Stimulated activated CD4-positive, alpha-beta T cell treated with anti-CD3 and anti-CD28 coated beads, Interleukin-15, amount 100 ng/mL, for 24 hours (primary cell): Measurements from ENCODE around the gene LMAN2.
"Not testable (repeated sequence)": the region's sequence is repeated elsewhere in the genome, so short reads cannot be mapped to it uniquely, and the experiment has no call there.

Source experiments
- DNase-seq: peaks from one replicate; pipeline ENCODE4 v3.0.0-alpha.2; 2020

LMAN2 gene

DNA sequence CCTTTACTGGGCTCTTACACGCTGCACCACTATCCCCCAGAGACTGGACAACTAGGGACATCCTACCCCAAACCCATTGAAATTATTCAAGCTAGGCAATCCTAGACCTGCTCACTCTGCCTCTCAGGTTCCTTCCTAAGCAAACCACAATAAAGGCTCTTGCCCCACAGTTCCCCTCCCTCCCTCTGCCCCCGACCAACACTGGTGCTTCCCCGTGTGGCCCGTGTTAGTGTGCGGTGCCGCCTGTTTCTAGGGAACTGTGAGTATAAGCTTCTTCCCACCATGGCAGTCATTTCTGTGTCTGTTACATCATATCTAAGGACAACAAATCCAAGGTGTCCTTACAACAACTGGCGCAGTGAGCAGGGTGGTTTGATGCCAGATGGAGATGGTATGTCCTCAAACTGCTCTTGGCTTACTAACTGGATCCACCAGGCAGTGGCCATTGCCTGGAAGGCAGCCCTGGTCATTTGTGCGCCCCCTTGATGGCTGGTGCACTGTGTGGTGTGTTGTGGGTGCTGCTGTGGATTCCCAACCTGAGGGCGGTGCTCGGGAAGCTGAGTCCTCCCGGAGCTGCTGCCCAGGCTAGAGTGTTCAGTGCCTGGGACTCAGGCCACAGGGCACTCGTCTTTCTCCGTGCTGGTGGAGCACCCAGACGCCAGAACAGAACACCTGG lies 31.4 kb downstream of the LMAN2 start:
- no peak for DNase-seq

DNA sequence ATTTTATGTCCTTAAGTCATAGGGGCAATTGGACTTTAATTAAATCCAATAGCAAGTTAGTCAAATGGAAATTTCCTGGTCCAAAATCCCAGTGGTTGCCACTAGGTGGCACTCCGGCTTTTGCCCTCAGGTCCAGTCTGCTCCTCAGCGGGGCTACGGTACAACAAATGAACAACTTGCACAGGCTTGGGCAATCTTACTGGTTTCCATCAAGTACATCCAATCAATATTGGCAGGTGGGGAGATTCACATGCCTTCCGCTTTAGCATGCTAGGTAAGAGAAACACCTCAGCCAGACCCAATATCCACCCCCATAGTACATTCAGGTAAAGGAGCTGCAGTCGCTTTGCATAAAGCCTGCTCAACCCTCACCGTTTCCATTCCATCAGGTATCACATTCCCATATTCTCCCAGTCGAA lies 33.5 kb downstream of the LMAN2 start:
- DNase-seq, result peak; percentile 83

DNA sequence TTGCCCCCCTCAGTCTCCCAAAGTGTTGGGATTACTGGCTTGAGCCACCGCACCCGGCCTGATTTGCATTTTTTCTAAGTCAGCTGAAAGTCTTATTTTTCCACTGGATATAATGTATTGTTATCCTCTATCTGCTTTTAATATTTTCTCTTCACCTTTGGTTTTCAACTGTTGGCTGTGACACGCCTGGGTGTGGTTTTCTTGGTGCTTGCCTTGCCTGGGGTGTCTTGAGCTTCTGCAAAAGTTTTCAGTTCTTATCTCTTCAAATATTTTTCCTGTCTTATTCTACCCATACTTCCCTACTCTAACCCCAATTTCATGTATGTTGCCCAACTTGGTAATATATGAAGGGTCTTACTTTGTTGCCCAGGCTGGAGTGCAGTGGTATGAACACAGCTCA lies 35.5 kb downstream of the LMAN2 start:
- DNase-seq, result no peak

DNA sequence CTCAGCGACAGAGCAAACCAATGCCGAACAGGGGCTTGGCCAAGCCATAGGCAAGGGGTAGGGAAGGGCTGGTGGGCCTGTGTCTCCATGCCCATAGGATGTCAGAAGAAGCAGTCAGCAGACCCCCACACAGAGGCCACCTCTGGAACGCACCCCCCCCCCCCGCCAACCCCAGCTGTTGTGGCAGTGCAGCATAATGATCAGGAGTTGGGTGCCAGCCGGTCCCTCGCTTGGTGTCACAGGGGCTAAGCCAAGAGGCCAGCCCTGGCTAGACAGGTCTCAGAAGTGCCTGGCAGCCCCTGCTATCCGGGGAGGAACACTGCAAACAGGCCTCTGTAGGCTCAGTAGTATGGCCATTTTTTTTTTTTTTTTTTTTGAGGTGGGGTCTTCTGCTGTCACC lies 36.1 kb downstream of the LMAN2 start:
- no peak for DNase-seq

DNA sequence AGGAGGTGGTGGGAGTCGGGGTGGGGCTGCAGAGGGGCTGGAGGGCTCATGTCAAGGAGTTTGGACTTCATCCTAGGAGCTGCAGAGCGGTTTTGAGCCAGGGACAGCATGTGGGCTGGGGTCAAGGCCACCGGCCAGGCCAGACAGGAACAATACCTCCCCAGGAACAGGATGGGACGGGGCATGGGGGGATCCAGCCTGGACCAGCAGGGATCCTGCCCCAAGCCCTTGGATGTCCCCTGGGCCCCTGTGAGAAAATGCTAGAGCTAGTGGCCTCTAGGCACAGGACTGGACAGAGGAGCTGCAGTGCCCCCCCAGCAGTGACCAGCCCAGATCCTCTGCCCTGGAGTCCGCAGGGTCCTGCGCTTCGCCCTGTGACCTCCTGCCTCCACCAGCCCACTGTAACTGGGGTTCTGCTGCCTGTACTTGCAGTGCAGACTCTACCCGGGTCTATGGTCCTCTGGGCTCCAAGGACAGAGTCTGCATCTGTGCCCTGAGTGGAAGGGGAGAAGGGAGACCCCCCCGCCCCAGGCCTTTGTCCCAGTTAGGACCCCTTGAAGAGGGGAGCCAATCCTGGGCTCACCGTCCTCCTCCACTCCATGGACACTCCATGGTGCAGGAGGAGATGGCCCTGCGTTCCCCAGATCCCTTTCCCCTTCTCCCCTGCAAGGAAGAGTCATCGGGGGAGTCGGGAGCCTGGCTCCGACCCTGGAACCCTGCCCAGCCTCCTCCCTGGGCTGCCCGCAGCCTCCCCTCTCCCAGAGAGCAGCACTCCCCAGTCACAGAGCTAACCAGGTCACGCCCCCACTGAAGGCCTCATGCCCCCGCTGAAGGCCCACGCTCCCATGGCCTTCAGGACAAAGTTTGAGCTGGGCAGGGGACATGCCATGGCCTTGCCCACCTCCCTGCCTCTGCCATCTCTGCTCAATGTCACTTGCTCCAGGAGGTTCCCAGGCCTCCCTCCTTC lies 36.8 kb downstream of the LMAN2 start:
- no peak for DNase-seq

DNA sequence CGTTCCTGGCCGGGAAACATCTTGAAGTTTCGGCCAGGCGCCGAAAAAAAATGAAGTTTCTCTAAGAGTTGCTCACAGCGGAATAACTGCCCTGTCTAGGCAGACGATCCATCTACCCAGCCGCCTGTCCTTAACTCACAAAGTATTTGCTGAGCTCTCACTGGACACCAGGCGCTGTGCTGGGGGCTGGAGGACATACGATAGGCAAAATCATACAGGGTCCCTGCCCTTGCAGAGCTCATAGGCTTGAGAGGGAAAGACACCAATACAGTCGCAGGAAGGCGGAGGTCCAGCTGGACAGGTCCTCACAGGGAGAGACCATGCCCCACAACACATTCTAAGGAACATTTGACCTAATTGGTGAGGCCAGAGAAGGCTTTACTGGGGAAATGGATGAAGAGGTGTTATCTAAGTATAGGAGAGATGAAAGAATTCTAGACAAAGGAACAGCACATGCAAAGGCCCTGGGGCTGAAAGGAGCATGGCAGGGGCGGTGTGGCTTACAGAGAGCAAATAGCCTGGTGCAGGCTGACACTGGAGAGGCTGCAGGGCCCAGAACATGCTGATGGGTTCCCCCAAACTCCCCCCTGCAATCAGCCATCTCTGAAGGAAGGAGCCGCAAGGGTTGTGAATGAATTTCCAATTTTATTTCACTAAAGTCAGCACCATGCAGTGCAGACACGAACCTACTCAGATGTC lies 37.8 kb downstream of the LMAN2 start:
- no peak for DNase-seq

DNA sequence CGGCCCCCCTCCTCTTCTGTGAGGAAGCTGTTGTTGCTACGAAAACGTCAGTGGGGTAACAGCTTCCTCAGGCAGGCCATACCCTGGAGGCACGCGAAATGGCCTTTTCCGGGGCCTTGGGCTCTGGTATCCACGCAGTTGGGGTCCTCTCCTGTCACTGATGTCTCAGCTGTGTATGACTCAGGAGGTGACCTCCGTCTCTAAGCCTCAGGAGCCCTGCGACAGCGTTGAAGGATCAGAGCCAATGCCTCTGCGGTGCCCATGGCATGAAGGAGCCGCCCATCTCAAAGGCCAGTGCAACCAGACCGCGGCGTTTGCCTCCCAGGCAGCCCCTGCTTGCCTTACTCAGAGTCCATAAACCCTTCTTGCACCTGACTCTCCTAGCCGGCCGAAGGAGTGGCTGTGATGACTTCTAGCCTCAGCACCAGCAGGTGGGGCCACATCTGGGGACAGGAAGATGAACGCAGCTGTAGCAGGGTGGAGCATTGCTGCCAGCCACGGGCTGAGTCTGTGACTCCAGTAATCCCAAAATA lies 38.8 kb downstream of the LMAN2 start:
- DNase-seq, result peak; percentile 73

DNA sequence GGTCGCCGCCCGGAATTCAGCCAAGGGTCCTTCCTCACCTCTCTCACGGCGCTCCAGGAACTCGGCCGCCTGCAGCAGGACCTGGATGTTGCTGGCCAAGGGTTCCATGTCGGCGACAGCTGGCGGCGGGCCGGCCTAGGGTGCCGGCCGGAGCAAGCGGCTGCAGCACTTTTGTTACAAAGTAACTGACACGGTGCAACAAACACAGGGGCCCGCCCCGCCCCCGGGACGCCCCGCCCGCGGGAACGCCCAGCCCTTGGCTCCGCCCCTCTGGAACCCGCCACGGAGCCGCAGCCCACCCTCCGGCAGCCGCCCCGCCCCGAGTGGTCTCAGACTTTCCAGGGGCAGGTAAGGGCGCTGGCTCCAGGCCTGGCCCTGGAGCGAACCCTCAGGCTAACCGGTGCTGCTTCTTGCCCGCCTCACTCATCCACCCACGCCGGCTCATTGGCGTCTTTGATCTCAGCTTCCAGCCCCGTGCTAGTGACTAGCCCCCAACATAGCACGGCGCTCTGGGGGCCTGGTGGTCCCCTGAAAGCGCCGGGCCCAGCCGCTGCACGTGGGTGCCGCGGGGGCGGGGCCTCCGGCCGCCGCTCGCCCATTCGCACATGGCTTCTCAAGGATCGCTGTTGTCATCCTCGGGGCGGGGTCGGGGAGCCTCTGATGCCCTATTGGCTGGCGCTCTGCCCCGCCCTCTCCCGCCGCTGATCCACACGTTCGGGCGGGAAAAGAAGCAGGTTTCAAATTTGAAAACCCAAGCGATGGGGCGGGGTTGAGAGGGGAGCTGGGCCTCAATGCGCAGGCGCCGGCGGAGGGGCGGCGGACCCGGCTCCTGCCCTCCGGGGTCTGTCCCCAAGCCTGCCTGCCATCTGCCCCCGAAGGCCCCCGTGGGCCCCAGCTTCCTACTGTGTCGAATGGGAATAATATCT lies 39.5 kb downstream of the LMAN2 start, which contains the start of gene MXD3:
Gene MXD3, minus strand, starts transcription at position 176 of the 926 bp plus-strand sequence. Its CDS starts 68 bp downstream, at position 108.
- peak; percentile 100 for DNase-seq

DNA sequence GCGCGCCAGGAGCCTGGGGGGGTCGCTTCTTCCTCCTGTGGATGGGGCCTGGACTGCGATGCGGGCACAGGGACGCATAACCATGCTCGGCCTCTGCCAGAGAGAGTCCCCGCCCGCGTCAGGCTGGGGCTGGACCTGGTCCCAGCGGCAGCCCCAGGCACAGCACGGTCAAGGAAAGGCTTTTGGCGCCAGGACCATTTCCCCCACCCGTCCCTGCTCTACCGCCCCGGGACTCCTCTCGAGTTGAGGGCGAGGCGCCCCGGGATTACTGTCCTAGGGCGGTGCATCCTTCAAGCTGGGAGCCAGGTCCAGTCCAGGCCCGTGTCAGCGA lies 40.1 kb downstream of the LMAN2 start:
- no peak for DNase-seq

DNA sequence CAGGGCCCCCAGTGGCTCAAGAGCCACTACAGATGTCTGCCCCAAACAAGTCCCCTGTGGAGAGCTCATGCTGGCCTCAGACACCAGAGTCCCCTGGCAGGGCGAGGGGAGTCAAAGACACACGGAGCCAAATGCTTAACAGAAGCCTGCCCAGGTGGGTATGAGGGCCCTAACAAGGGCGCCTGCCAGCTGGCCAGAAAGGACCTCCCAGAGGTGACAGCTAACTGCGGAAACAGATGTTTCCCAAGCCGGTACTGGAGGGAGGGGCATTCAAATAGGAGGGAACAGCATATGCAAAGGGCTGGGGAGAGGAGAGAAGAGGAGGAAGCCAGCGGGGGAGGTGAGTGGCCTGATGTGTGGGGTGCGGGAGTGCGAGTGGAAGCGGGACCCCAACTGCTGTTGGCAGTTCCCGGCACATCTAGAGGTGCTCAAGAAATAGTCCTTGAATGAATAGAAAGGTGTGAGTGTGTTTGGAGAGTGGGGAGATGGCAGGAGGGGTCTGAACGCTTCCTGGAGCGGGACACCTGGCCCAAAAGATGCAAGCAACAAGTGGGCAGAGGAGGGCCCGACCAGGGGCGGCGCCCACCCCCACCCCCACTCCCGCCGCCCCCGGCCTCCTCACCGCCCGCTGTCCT lies 40.6 kb downstream of the LMAN2 start:
- DNase-seq, result peak; percentile 41

DNA sequence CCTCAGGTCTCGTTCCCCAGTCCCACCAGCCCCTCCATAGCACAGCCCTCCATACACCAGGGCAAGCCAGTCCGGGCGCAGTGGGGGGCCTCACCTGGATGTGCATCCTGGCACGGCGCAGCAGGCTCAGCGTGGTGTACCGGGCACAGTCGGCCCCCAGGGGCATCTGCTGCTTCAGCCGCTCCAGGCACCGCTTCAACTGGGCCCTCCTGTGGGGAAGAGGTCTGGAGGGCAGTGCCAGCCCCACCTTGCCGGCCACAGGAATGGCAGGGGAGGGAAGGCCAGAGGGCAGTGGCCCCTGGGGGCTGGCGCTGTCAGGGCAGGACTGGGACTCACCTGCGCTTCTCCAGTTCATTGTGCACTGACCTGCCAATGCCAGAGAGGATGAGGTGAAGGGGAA lies 41.1 kb downstream of the LMAN2 start:
- DNase-seq, result no peak

DNA sequence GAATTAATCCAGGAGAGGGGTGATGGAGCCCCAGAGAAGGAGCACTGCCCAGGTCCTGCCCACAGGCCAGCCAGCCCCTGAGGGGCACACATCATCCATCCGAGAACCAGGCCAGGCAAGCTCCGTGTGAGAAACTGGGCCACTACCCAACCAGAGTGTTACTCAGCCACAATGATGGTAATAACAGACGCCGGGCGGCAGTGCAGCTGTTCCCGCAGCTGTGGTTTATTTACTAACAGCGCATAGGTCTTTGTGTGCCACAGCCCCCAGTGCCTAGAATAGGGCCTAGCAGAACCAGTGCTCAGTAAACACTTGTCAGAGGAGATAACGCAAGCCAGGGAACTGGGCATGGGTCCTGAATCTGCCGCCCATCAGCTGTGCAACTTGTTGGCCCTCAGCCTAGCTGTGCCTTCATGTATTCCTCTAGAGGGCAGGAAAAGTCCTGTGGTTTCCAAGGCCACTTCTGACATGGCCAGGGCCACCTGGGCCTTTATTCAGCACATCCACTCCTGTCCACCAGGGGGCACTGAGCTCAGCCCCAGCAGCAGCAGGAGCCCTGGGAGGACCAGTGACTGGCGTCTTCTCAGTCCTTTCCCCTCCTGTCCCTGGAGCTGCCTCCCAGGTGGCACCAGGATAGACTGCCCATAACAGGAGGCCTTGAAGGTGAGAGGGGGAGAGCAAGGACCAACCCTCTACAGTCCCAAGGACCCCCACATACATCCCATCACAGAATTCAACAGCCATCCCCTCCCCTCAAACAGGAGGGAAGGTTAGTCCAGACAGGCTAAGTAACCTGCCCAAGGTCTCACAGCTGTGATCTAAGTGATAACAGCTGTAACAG lies 41.9 kb downstream of the LMAN2 start:
- DNase-seq, result peak; percentile 85

DNA sequence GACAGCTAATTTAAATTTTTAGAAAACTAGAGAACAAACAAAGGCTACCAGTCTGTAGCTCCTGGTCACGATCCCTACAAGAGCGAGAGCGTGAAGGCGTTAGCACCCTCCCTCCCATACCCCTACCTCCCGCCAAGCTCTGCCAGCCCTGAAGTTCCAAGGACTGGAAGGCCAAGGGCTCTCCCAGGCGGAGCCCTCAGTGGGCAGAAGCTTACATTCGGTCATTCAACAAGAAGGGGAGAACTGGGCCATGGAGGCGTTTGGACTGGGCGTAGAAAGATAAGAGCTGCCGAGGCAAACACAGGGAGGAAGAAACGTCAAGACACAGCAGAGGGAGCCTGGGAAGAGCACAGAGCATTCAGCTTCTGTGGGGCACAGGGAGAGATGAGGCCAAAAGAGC lies 42.7 kb downstream of the LMAN2 start:
- no peak for DNase-seq

DNA sequence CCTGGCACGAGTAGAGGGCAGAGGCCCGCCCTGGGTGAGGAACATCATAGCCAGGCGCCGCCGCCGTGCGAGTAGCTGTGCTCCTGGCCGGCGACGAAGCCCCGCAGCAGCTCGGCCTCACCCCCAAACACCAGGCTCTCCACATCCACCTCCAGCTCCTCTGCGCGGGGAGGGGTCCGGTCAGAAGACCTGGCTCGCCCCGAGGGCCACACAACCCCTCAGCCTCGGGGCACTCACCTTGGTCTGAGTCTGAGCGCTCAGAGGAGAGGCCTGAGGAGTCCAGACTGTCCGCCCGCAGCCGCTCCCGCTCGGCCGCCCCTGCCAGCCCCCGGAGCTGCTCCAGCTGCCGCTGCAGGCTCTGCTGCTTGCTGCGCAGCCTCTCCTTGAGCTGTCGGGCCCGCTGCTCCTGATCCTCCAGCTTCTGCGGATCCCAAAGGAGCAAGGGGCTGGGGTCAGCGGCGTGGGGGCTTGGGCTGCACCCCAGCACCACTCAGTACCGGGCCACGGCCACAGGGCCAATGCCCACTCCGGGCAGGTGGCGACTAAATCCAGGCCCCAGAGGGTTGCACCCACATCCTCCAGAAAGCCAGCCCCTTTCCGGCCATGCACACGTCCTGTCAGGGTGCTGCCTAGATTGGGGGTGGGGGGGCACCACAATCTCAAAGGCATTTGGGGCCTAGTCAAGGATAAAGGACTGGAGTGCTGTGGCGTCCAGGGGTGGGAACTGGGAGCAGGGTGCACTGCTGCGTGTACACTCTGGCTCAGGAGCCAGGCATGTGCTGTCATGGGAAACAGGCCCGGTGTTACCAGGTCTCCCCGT lies 43.7 kb downstream of the LMAN2 start:
- DNase-seq, result no peak

DNA sequence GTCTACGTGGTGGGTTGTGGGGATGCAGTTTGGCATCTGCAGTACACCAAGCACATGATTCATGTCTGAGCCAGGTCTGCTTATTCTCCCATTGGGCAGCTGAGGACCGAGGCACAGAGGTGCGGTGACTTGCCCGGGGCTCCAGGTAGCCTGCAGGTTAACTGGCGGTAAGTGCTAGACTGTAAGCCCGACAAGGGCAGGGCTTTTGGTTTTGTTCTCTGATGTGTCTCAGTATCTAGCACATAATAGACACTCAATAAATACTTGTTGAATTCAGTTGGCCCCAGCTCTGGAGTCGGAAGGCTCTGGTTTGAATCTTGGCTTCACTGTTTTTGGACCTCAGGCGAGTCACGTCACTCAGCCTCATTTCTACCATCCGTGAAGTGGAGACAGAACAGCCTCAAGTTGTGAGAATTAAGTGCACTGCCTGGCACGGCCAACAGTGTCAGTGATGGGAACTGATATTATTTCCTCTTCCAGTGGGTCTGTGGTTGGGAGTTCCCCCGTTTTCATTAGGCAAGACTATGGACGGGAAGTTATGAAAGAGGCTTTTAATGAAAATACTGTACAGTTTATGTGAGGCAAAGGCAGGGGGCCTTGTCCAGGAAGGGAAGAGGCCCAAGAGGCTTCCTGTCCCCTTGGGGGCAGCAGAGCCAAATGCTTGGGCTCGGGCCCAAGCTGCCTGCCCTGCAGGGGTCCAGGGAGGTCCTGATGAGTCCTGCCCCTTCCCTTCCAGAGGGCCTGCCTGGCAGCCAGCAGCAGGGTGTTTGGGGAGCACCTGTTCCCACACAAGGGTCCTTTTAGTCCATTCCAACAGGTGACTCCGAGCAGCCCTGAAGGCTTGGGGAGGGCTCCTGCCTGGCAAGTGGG lies 44.6 kb downstream of the LMAN2 start:
- no peak for DNase-seq

DNA sequence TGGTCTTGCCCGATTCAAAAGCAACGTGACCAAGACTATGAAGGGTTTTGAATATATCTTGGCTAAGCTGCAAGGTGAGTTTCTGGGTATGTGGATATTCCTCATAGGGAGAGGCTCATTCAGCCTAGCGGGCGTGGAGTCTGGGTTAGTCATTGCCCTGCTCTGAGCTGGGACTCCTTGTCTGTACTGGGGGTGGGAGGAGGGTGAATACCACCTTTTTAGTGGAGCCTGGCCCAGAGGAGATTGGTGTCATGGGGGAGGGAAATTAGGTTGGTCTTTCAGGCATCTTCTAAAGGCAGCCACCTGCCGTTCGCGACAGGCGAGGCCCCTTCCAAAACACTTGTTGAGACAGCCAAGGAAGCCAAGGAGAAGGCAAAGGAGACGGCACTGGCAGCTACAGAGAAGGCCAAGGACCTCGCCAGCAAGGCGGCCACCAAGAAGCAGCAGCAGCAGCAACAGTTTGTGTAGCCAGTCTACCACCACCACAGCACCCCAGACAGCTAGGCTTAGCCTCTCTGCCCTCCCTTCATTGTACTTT lies 45.3 kb downstream of the LMAN2 start:
- DNase-seq, result not testable (repeated sequence)

DNA sequence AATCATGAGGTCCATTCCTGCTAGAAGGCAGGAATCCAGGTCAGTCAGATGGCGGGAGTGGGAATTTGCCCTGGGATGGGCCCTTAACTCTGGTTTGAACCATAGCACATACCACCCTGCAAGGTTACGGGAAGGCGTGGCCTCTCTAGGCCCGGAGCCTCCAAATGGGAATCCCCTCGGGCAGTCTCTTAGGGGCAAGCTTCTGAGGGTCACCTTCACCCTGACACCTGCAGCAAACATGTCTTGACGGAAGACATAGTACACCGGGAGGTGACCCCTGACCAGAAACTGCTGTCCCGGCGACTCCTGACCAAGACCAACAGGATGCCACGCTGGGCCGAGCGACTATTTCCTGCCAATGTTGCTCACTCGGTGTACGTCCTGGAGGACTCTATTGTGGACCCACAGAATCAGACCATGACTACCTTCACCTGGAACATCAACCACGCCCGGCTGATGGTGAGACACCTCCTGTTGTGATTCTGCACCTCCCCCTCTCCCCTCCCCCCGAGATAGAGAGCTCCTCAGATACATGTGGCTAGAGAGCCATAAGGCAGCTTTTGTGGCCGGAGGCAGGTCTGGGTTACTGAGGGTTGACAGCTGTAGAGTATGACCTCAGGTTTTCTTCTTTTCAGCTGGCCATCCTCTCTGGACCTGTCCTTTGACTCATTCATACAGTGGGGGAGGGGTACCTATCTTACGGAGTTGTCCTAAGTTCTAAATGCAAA lies 46.9 kb downstream of the LMAN2 start:
- peak; percentile 55 for DNase-seq

DNA sequence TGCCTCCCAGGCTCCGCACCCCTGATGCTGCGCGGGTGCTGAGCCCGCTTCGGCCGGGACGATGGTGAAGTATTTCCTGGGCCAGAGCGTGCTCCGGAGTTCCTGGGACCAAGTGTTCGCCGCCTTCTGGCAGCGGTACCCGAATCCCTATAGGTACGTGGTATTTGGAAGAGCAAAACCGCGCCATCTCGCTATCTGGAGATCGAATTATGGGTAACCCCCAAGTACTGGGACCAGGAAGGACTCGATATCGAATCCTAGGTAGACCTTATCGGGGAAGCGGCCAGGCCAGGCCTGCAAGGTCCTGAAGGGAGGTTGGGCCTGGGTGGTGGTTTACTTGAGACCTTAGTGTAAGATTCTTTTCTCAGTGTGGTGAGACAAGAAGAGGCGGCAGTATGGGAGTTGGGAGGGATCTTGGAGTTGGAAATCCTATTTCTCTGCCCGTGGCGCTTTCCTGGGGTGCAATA lies 47.5 kb downstream of the LMAN2 start:
- DNase-seq, result no peak
